CD14-positive monocyte (primary cell): ENCODE results near the gene MYO1D. TPM values are rescaled to one million over a fixed set of nuclear protein-coding genes. Genes with fewer than 3 reads are reported as not detected.

Experiments
- DNase-seq, 3 donors: peaks; one replicate each; pipeline ENCODE4 v3.0.0-alpha.2; 2011 to 2022
- H2AFZ ChIP-seq: 2 replicates; pipeline ENCODE4 v1.6.0; 2012; ENCODE audit warnings: mild to moderate bottlenecking, low read depth, low read length, inconsistent platforms; ENCODE audit not compliant: insufficient read depth, poor library complexity, severe bottlenecking
- H3K27ac ChIP-seq, 2 donors: 1 replicate in 1 of 2; 2 replicates in 1 of 2; pipeline ENCODE4 v1.5.1; 2012 to 2013; ENCODE audit warnings: low read length in 2 of 2, control low read depth in 1 of 2, inconsistent platforms in 1 of 2, low read depth in 1 of 2, mild to moderate bottlenecking in 1 of 2
- H3K27me3 ChIP-seq, 2 donors: one replicate each; pipeline versions ENCODE4 v1.6.0 to v1.6.1; 2011 to 2013; ENCODE audit warnings: low read length in 2 of 2; ENCODE audit not compliant: control insufficient read depth in 2 of 2, insufficient read depth in 2 of 2
- H3K36me3 ChIP-seq, 2 donors: replicated peaks in 1 of 2; 1 replicate in 1 of 2; 2 replicates in 1 of 2; pipeline versions ENCODE4 v1.5.1 to v1.6.1; 2012 to 2013; ENCODE audit warnings: low read length in 2 of 2, control low read depth in 1 of 2, inconsistent platforms in 1 of 2, mild to moderate bottlenecking in 1 of 2; ENCODE audit not compliant: insufficient read depth in 2 of 2, control insufficient read depth in 1 of 2
- H3K4me1 ChIP-seq, 2 donors: 1 replicate in 1 of 2; 2 replicates in 1 of 2; pipeline versions ENCODE4 v1.5.1 to v1.6.1; 2012 to 2013; ENCODE audit warnings: low read length in 2 of 2, control low read depth in 1 of 2, inconsistent platforms in 1 of 2, mild to moderate bottlenecking in 1 of 2, moderate library complexity in 1 of 2; ENCODE audit not compliant: insufficient read depth in 2 of 2, control insufficient read depth in 1 of 2
- H3K4me2 ChIP-seq: replicated peaks from 2 replicates; pipeline ENCODE3; 2012; ENCODE audit warnings: low read length, moderate library complexity, mild to moderate bottlenecking; ENCODE audit not compliant: poor library complexity, severe bottlenecking; ENCODE audit errors: extremely low read depth
- H3K4me3 ChIP-seq, 3 experiments: fragments of 200-600 bp in 1 of 3; sonication (generic) in 1 of 3; replicated peaks in 1 of 3; 1 replicate in 2 of 3; 2 replicates in 1 of 3; pipeline ENCODE4 v1.5.1; 2011 to 2013; ENCODE audit warnings: low read length in 3 of 3, mild to moderate bottlenecking in 3 of 3, control low read depth in 2 of 3, low read depth in 2 of 3, inconsistent platforms in 1 of 3, moderate library complexity in 1 of 3
- H3K79me2 ChIP-seq: 2 replicates; pipeline ENCODE4 v1.6.0; 2012; ENCODE audit warnings: mild to moderate bottlenecking, control low read depth, inconsistent platforms, low read length, moderate library complexity; ENCODE audit not compliant: insufficient read depth
- H3K9ac ChIP-seq: 2 replicates; pipeline ENCODE4 v1.6.0; 2017; ENCODE audit warnings: low read length, mild to moderate bottlenecking; ENCODE audit not compliant: insufficient read depth, poor library complexity, severe bottlenecking
- H3K9me3 ChIP-seq, 2 donors: replicated peaks in 1 of 2; 1 replicate in 1 of 2; 2 replicates in 1 of 2; pipeline versions ENCODE4 v1.5.1 to v1.6.1; 2012 to 2013; ENCODE audit warnings: low read length in 2 of 2, control low read depth in 1 of 2; ENCODE audit not compliant: control insufficient read depth in 1 of 2, insufficient read depth in 1 of 2
- H4K20me1 ChIP-seq: 2 replicates; pipeline ENCODE4 v1.6.0; 2012; ENCODE audit warnings: mild to moderate bottlenecking, low read length, control low read depth, moderate library complexity; ENCODE audit not compliant: insufficient read depth
- H3K27ac Mint-ChIP-seq, 7 donors: one replicate each; pipeline ENCODE4 v1.8.0; 2020; ENCODE audit warnings: mild to moderate bottlenecking in 7 of 7, mixed read lengths in 7 of 7, moderate library complexity in 6 of 7, inconsistent platforms in 2 of 7
- H3K27me3 Mint-ChIP-seq, 3 donors: one replicate each; pipeline ENCODE4 v1.8.0; 2021 to 2022; ENCODE audit warnings: low read depth in 3 of 3, mild to moderate bottlenecking in 3 of 3, mixed read lengths in 3 of 3, moderate library complexity in 3 of 3, inconsistent platforms in 1 of 3
- H3K36me3 Mint-ChIP-seq, 2 donors: one replicate each; pipeline ENCODE4 v1.8.0; 2020; ENCODE audit warnings: mixed read lengths in 2 of 2, inconsistent platforms in 1 of 2, mild to moderate bottlenecking in 1 of 2
- H3K4me1 Mint-ChIP-seq: one replicate; pipeline ENCODE4 v1.8.0; 2020; ENCODE audit warnings: mild to moderate bottlenecking, mixed read lengths
- H3K4me3 Mint-ChIP-seq, 2 donors: one replicate each; pipeline ENCODE4 v1.8.0; 2020; ENCODE audit warnings: mild to moderate bottlenecking in 2 of 2, mixed read lengths in 2 of 2, moderate library complexity in 1 of 2
- H3K9me3 Mint-ChIP-seq, 7 donors: one replicate each; pipeline ENCODE4 v1.8.0; 2020 to 2022; ENCODE audit warnings: mixed read lengths in 7 of 7, mild to moderate bottlenecking in 6 of 7, moderate library complexity in 6 of 7, inconsistent platforms in 2 of 7
- WGBS: methylation state at CpG from one replicate; pipeline ENCODE4 v1.1.5; 2013; ENCODE audit warnings: missing lambda C conversion rate; ENCODE audit not compliant: insufficient coverage; 5-methylcytosine and 5-hydroxymethylcytosine counted together
- intact Hi-C, 2 donors: fragments of 100-400 bp; cut with micrococcal nuclease; formaldehyde crosslinking; loops; one replicate each; pipeline versions ENCODE4 v1.15.0 to v1.15.1; 2023
- polyA plus RNA-seq, 3 donors: library from polyadenylated mRNA; depleted of rRNA in 1 of 3; unstranded in 2 of 3; stranded (reverse) in 1 of 3; fragments of 300-500 nt in 2 of 3; fragments of >200 nt in 1 of 3; fragmentation: Illumina TruSeq in 2 of 3; gene quantifications; 1 replicate in 2 of 3; 2 replicates in 1 of 3; pipeline ENCODE4 v1.2.3, GENCODE V29; 2012 to 2021
- TF ChIP-seq, protein P1 (sequence below): fragments of 200-600 bp; IDR thresholded peaks from one replicate; pipeline ENCODE4 v1.8.0; 2022; ENCODE audit warnings: antibody characterized with exemption, mild to moderate bottlenecking

Gene MYO1D
- polyA plus RNA-seq, 3 donors = 0.22 to 0.39 (median 0.26) TPM

DNA sequence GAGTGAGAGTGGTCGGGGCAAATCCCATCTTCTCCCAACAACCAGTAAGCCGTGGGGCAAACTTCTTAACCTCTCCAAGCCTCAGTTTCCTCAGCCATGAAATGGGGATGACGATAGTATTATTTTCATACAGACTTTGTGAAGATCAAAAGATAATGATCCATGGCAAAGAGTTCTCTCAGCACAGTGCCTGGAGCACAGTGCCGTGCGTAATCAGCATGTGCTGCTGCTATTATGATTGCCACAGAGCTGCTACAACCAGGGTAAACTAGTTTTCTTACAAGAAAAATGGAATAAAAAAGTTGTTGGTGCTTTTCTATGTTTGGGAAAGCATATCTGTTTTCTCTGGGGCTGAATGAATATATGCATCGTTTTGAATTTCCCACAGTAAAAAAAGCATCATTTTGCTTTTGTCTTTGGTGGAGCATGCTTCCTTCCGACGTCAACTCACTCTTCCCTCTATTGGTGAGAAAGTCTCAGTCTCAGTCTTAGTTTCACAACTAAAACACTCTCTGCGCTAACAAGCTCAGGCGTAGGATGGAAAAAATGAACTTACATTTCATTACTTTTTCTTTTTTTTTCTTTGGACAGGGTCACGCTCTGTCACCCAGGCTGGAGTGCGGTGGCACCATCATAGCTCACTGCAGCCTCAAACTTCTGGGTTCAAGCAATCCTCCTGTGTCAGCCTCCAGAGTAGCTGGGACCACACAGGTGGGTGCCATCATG lies 352.9 kb downstream of the MYO1D start:
- H3K4me1 ChIP-seq = peaks cover 10 to 14% of the 10 kb centered on the region in 2 donors
- H3K36me3 ChIP-seq = no peaks in the 10 kb centered on the region
- intact Hi-C loops = loop anchor here in 1 of 2 donors (10.0 kb wide), 1 partner anchor 51 kb away; no protein-coding TSS in a partner anchor
- H3K36me3 Mint-ChIP-seq = peaks cover 6 to 15% of the 10 kb centered on the region in 2 donors
- H3K4me3 Mint-ChIP-seq = no peak overlapping the region
- no peak overlapping the region for H3K4me2 ChIP-seq
- no peak for DNase-seq
- H3K9me3 Mint-ChIP-seq = peaks cover 0 to 11% (median 0%) of the 10 kb centered on the region in 7 donors
- H3K9ac ChIP-seq = no peak overlapping the region
- TF ChIP-seq, protein P1, sequence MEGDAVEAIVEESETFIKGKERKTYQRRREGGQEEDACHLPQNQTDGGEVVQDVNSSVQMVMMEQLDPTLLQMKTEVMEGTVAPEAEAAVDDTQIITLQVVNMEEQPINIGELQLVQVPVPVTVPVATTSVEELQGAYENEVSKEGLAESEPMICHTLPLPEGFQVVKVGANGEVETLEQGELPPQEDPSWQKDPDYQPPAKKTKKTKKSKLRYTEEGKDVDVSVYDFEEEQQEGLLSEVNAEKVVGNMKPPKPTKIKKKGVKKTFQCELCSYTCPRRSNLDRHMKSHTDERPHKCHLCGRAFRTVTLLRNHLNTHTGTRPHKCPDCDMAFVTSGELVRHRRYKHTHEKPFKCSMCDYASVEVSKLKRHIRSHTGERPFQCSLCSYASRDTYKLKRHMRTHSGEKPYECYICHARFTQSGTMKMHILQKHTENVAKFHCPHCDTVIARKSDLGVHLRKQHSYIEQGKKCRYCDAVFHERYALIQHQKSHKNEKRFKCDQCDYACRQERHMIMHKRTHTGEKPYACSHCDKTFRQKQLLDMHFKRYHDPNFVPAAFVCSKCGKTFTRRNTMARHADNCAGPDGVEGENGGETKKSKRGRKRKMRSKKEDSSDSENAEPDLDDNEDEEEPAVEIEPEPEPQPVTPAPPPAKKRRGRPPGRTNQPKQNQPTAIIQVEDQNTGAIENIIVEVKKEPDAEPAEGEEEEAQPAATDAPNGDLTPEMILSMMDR = no peak
- H3K79me2 ChIP-seq = no peaks in the 10 kb centered on the region
- H3K27me3 ChIP-seq = peaks cover 16 to 21% of the 10 kb centered on the region in 2 donors
- H3K27ac Mint-ChIP-seq = no peak overlapping the region
- WGBS = 96% methylated on average over 4 of the region's 12 CpGs
- no peak overlapping the region for H2AFZ ChIP-seq
- no peak overlapping the region for H3K27ac ChIP-seq
- no peaks in the 10 kb centered on the region for H3K9me3 ChIP-seq
- H3K4me1 Mint-ChIP-seq = peaks cover 16% of the 10 kb centered on the region
- H4K20me1 ChIP-seq = no peaks in the 10 kb centered on the region
- H3K27me3 Mint-ChIP-seq = peaks cover 33 to 44% (median 36%) of the 10 kb centered on the region in 3 donors
- H3K4me3 ChIP-seq = no peak overlapping the region

DNA sequence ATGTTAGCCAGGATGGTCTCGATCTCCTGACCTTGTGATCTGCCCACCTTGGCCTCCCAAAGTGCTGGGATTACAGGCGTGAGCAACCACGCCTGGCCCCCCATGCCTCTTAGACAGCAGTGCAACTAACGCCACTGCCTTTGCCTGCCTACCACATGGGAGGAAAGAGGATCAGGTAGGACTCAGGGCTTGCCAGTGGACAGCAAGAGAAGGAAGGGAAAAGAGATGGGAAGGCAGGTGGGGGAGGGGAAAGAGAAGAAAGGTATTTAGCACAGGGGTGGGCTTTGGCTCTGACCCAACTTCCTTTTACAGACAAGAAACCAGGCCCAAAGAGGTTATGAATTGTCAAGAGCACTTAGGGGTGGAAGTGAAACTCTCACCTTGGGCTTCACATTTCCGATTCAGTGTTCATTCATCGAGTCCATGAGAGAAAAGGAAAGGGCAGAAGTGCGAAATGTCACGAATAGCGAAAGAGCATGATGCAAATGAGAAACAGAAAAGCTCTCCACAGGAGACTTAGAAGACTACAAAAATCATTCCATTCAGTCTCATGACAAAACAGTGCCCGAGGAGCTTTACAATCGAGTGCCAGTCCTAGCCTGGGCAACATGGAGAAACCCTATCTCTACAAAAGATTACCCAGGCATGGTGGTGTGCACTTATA lies 353.8 kb downstream of the MYO1D start:
- intact Hi-C loops = loop anchor here in 1 of 2 donors (10.0 kb wide), 1 partner anchor 52 kb away; no protein-coding TSS in a partner anchor
- Histone ChIP-seq H3K9me3 (no peaks in the 10 kb centered on the region), H2AFZ (no peak overlapping the region), H3K4me2 (no peak overlapping the region), H3K36me3 (no peaks in the 10 kb centered on the region), H3K4me1 (peaks cover 15 to 19% of the 10 kb centered on the region in 2 donors), H3K9ac (no peak overlapping the region), H3K79me2 (no peaks in the 10 kb centered on the region), H3K4me3 (no peak overlapping the region), H3K27me3 (peaks cover 25 to 29% of the 10 kb centered on the region in 2 donors), H3K27ac (no peak overlapping the region), H4K20me1 (no peaks in the 10 kb centered on the region)
- Mint-ChIP-seq H3K9me3 (peaks cover 0 to 16% (median 4%) of the 10 kb centered on the region in 7 donors), H3K27me3 (peaks cover 38 to 46% (median 45%) of the 10 kb centered on the region in 3 donors), H3K4me1 (peaks cover 20% of the 10 kb centered on the region), H3K27ac (no peak overlapping the region), H3K36me3 (peaks cover 6 to 15% of the 10 kb centered on the region in 2 donors), H3K4me3 (no peak overlapping the region)
- WGBS = 89% methylated on average over 7 of the region's 11 CpGs
- no peak for DNase-seq
- TF ChIP-seq, protein P1 = no peak
